HG03045 (cell line): Measurements from ENCODE around the gene NXNL2.

Experiments
- ATAC-seq: cut with Tn5 transposase; IDR thresholded peaks from one replicate; pipeline ENCODE4 v1.9.1; 2021; ENCODE audit warnings: mild to moderate bottlenecking, moderate library complexity; ENCODE audit not compliant: unreplicated experiment

The NXNL2 gene

DNA sequence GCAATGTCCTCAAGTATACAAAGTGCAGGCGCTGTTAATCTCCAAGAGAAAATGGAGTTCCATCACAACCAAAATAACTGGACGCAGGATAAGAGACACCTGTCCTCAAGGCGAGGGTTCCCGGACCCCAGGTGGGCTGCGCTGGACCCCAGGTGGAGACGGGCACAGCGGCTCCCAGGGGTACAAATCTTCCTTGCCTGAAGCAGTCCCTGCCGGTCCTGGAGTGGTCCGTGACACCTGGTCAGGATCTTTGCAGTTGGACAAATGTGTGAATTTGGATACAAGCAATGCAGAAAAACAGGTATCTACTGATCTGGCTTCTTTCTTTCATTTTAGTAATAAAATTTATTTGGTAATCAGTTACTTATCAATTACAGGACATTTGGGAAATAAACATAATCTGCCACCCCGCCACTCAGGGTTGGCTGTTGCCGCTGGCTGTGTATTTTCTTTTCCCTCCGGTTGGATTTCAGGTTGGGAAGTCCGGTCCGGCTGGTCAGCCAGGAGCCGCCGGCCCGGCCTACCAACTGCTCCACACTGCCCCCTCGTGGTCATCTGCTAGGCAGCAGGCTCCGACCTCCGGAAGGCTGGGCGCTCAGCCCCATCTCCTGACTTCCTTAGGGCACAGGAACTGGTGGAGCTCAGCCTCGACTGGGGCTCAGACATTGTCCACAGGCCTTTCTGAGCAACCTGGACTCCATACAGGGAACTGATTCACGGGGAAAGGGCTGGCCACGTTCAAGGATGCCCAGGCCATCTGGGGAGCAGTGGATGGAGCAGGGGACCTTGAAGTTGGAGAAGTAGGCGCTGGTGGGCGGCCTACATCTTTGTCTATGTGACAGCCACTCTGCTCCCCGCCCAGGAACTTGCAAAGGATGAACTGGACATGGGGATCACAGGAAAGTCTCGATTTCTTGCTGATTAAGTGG, 43.4 kb downstream of the NXNL2 start:
- peak; percentile 72 for ATAC-seq

DNA sequence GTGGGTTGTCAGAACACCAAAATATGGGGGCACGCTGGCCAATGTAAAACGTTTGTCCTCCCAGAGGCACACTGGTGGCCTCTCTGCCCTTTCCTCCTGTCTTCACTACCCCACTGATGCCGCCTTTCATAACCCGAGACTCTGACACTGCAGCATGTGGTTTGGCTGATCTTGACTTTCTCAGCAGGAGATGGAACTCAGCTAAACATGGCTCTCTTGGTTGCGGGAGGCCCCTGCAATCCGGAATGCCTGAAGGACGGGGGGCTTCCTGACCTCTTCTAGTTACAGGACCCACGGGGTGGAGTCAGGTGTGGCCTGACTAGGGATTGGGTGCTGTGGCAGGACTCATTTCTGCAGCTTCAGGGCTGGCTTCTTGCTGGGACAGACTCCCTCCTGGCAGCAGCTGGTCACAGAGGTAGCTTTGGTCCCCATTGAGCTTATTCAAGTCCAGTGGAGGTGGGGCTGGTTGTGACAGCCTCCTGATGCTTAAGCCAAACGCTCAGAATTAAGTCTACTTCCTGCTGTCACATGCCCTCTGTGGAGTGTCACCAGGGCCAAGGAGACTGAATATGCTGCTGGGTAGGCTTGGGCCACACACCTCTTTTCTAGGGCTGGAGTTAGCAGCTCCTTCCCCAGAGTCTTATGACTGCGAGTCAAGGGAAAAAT, 44.2 kb downstream of the NXNL2 start:
- no peak for ATAC-seq

DNA sequence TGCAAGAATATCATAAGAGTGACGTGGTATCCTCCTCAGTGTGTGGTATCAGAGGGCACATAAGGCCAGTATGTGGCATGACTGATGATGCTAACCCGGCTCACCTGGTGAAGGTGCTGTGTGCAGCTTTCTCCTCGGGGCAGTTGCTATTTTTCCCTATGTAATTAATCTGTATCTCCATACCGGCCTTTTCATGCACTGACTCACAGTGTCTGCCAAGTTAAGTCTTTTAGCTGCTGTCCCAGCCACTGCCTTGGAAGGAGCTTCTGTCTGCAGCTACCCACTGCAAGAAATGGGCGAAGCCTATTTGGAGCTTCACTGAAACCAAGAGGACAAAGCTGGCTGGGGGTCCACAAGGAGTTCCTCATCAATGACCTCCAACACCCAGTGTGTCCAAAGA, 46.0 kb downstream of the NXNL2 start:
- ATAC-seq, result no peak

DNA sequence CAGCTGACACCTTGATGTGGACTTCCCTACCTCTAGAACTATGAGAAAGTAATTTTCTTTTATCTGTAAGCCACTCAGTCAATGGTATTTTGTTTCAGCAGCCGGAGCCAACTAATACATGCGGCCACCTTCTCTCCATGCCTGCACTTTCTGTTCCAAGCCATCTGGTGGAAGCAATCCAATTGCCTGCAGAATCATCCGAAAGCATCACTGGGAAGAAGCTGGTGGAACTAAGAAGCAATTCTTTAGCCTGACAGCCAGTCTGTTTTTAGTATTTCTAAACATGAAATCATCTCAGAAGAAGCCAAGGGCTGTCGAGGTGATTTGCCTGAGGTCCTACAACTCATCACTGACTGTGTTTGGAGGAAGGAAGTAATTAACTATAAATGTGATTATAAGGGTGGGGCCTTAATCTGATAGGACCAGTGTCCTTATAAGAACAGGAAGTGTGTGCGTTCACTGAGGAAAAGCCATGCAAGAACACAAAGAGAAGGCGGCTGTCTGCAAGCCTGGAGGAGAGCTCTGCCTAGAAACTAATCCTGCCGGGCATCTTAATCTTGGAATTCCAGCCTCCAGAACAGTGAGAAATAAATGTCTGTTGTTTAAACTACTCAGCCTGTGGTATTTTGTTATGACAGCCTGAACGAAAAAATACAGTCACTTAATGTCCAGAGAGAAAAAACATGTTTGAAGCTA, 49.1 kb downstream of the NXNL2 start:
- ATAC-seq, result no peak

DNA sequence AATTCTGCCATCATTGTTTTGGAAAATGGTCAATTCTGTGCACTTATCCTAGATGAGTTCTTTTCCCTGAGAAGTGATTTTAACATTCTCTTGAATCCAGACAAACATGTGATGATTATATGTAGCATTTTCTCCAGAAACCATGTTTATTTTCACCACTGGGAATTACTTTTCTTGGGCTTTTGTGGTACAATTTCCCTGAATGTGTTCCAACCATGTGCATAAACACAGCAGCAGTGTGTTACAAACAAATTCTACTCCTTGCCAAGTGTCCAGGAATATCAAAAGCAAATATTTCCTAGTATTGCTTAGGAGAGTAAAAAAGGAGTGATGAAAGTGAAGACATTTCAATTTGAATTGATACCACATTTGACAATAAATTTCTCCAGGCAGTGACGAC, 50.4 kb downstream of the NXNL2 start:
- no peak for ATAC-seq

DNA sequence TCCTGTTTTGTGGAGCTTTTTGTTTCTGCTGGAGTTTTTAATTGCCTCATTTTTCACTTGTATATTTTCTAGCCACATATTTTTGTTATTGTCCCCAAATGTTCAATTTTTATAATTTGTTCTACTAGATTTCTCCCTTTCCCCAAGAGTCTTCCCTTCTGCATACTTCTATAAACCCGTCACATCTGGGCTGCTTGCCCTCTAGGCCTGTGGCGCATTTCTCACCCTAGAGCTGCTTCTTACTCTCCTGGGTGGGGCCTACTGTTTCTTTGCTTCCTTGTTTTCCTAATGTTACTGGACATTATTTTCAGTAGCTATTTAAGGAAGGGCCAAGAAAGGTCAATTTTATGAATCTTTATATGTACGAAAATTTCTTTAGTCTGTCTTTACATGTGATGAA, 51.5 kb downstream of the NXNL2 start:
- no peak for ATAC-seq

DNA sequence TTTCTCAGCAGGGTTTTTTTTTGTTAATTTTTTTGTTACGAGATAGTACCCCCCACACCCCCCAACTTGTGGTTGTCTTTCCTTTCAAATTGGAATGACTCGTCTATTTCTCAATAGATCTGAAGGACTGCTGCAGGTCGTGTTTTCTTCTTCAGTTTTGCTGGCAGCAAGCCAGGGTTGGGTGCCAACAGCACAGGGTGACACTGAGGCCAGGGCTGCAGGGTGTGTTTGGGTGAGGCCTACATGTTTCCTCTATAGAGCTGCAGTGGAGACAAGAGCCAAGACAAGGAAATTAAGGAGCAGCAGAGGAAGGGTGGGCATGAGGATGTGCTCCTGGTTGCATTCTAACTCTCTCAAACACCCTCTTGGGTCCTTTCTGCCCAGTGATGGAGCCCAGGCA, 52.2 kb downstream of the NXNL2 start:
- no peak for ATAC-seq

DNA sequence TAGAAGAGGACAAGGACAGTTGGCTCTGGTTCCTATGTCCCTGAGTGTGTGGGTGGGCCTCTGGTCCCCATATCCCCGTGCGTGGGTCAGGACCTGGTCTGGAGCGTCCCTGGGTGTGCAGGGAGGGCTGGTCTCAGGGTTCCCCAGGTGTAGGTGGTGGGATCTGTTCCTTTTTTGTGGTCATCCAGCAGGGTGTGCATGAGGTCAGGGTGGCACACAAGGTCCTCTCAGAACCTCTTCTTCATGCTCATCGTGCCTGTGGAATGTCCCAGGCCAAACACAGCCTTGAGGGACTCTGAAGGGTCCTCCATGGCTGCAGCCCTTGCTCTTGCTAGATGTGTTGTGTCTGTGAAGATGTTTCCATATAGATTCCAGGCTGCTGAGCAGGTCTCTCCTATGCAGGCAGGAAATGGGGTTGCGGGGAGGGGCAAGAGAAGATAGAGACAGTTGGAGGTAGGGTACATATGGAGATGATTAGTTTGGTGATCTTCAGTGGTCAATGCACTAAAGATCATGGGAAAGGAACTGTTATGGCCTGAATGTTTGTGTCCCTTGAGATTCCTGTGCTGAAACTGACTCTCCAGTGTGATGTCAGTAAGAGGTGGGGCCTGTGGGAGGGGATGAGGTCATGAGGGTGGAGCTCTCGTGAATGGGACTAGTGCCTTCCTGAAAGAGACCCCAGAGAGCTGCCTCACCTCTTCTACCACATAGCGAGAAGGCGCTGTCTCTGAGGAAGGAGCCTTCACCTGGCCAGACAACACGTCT, 53.1 kb downstream of the NXNL2 start:
- no peak for ATAC-seq

DNA sequence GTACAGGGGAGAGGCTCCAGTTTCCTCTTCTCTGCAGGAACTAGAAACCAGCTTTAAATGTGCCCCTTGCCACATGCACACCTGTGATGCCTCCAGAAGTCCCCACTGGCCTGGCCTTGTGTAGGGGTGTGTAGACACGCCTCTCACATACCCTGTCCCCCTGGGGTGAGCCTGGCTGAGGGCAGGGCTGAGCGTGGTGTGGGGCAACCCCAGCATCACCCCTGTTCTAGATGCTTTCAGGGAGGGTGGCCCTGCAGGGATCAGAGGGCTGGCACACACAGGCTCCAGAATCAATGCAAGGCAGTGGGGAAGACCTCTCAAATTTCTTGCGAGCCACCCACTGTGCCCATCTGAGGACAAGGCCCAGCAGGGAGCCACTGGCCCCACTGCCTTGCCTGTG, 54.7 kb downstream of the NXNL2 start:
- no peak for ATAC-seq

DNA sequence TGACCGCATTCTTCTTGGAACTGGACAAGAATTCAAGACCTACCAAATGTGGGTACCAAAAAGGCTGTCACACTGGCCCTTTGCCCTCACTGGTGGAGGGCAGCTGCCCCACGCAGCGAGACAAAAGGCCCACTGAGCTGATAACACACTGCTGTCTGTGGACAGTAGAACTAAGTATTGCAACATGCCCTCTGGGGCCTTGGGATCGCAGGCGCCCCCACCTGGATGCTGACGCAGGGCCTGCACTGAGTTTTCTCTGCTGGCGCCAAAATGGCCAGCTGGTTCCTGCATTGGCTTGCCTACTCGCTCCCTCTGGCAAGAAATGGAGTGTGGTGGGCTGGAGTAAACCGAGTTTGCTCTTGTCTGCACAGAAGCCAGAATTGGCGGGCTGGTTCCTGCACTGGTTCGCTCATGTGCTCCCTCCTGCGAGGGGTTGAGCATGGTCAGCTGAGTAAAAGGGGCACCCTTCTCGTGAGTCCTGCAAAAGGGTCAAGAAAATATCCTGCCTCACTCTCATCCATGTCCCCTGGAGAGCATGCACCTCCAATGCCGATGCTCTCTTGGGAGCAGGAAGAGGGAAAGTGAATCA, 55.7 kb downstream of the NXNL2 start:
- no peak for ATAC-seq

DNA sequence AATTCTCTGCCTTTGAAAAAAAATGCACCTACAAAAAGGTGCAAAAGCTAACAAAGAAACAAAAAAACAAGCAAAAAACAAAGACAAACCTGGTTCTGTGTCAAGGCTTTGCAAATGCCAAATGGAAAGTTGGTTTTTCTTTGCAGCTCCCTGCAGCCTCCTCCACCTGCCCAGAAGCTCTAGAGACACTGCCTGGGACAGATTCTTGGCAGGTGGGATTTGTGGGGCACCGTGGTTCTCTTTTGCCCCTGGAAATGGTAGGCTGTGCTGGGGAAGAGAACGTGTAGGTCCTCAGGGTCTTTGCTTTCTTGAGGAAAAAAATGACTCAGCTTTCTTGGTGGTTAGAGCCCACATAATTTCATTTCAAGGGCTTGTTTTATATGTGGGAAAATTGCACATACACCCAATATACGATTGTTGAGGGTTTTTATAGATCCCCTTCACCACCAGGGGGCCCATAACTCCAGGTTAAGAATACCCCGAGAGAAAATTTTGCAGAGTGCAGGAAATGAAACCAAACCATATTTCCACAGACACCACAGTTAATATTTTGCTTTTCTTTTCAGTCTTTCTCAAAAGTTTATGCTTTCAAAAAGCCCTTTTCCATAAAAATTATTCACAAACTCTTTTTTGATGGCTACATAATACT, 58.7 kb downstream of the NXNL2 start:
- no peak for ATAC-seq
